ENCODE data around the gene ZNF576.
"Not testable (repeated sequence)": the region's sequence is repeated elsewhere in the genome, so short reads cannot be mapped to it uniquely, and the experiment has no call there.

ZNF576 gene

DNA sequence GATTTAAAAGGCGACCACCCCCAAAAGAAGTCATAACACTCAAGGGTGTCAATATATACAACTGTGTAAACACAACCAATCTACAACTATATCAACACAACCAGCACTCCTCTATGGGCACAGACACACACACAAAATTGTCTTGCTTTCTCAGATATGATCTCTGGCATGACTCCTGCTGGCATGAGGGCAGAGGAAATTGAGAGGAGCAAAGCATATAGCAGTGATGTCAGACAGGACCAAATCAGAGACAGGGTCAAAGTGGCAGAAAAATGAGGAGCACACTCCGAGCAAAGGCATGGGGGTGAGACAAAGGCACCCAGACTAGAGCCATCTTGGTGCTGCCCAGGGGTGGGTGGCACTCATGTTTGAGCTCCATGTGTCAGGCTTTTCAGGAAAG lies 10.0 kb upstream of the ZNF576 start:
- H3K36me3 ChIP-seq: no peaks in the 10 kb centered on the region

DNA sequence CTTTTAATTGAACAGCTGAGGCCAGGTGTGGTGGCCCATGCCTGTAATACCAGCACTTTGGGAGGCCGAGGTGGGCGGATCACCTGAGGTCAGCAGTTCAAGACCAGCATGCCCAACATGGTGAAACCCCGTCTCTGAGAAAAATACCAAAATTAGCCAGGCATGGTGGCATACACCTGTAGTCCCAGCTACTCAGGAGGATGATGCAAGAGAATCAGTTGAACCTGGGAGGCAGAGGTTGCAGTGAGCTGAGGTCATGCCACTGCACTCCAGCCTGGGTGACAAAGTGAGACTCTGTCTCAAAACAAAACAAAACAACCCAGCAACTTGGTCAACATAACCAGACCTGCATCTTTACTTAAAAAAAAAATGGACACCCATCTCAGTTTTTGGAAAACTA lies 9.4 kb upstream of the ZNF576 start:
- H3K27me3 ChIP-seq; H3K27ac ChIP-seq; H3K4me3 ChIP-seq (ENCODE audit: low read depth in 1 of 2, low read length in 1 of 2); H3K4me1 ChIP-seq (ENCODE audit: control insufficient read depth in 1 of 2, insufficient read depth in 1 of 2, low read depth in 1 of 2, low read length in 1 of 2); H3K9me3 ChIP-seq; H3K36me3 ChIP-seq: not testable (repeated sequence)

More for the DNA sequence above, 10.0 kb upstream of the ZNF576 start:
- Histone ChIP-seq H3K27ac (no peak overlapping the region), H3K4me1 (ENCODE audit: control insufficient read depth in 1 of 2, insufficient read depth in 1 of 2, low read depth in 1 of 2, low read length in 1 of 2) (peaks cover 0 to 3% of the 10 kb centered on the region in 2 experiments), H3K27me3 (no peaks in the 10 kb centered on the region), H3K9me3 (no peaks in the 10 kb centered on the region), H3K4me3 (ENCODE audit: low read depth in 1 of 2, low read length in 1 of 2) (no peak overlapping the region)
- TF ChIP-seq, protein P1, sequence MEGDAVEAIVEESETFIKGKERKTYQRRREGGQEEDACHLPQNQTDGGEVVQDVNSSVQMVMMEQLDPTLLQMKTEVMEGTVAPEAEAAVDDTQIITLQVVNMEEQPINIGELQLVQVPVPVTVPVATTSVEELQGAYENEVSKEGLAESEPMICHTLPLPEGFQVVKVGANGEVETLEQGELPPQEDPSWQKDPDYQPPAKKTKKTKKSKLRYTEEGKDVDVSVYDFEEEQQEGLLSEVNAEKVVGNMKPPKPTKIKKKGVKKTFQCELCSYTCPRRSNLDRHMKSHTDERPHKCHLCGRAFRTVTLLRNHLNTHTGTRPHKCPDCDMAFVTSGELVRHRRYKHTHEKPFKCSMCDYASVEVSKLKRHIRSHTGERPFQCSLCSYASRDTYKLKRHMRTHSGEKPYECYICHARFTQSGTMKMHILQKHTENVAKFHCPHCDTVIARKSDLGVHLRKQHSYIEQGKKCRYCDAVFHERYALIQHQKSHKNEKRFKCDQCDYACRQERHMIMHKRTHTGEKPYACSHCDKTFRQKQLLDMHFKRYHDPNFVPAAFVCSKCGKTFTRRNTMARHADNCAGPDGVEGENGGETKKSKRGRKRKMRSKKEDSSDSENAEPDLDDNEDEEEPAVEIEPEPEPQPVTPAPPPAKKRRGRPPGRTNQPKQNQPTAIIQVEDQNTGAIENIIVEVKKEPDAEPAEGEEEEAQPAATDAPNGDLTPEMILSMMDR (IDR thresholded peaks at IDR 0.05): no peak

DNA sequence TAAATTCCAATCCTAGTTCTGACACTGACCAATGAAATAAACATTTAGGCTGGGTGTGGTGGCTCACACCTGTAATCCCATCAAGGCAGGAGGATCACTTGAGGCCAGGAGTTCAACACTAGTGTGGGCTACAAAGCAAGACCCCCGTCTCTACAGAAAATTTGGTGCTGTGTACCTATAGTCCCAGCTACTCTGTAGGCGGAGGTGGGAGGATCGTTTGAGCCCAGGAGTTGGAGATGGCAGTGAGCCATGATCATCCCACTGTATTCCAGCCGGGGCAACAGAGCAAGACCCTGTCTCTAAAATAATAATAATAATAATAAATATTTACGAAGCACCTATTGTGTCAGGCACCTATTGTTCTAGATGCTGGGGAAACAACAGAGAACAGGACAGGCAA lies 7.1 kb upstream of the ZNF576 start:
- Histone ChIP-seq H3K4me1 (ENCODE audit: control insufficient read depth in 1 of 2, insufficient read depth in 1 of 2, low read depth in 1 of 2, low read length in 1 of 2) (peaks cover 0 to 4% of the 10 kb centered on the region in 2 experiments), H3K4me3 (ENCODE audit: low read depth in 1 of 2, low read length in 1 of 2) (no peak overlapping the region), H3K36me3 (peaks cover 20% of the 10 kb centered on the region), H3K27ac (no peak overlapping the region), H3K27me3 (no peaks in the 10 kb centered on the region), H3K9me3 (no peaks in the 10 kb centered on the region)
- TF ChIP-seq, protein P1 (IDR thresholded peaks at IDR 0.05): no peak

DNA sequence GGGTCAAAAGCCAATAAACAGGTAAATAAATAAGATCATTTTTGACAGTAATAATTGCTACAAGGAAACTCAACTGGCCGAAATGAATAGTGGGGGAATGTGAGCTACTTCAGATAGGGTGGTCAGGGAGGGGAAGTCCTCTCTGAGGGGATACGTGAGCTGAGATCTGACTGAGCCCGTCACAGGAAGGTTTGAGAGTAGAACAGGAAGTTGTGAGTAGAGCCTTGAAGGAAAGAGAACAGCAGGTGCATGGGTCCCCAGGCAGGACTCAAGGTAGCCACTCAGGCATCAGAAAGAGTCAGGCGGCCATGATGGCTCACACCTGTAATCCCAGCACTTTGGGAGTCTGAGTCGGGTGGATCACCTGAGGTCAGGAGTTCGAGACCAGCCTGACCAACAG lies 6.7 kb upstream of the ZNF576 start:
- H3K36me3 ChIP-seq: peaks cover 20% of the 10 kb centered on the region
- TF ChIP-seq, protein P1 (IDR thresholded peaks at IDR 0.05): no peak
- H3K27me3 ChIP-seq: no peaks in the 10 kb centered on the region
- peaks cover 3 to 8% of the 10 kb centered on the region in 2 experiments for H3K4me1 ChIP-seq (ENCODE audit: control insufficient read depth in 1 of 2, insufficient read depth in 1 of 2, low read depth in 1 of 2, low read length in 1 of 2)
- no peaks in the 10 kb centered on the region for H3K9me3 ChIP-seq
- H3K4me3 ChIP-seq (ENCODE audit: low read depth in 1 of 2, low read length in 1 of 2): no peak overlapping the region
- no peak overlapping the region for H3K27ac ChIP-seq

DNA sequence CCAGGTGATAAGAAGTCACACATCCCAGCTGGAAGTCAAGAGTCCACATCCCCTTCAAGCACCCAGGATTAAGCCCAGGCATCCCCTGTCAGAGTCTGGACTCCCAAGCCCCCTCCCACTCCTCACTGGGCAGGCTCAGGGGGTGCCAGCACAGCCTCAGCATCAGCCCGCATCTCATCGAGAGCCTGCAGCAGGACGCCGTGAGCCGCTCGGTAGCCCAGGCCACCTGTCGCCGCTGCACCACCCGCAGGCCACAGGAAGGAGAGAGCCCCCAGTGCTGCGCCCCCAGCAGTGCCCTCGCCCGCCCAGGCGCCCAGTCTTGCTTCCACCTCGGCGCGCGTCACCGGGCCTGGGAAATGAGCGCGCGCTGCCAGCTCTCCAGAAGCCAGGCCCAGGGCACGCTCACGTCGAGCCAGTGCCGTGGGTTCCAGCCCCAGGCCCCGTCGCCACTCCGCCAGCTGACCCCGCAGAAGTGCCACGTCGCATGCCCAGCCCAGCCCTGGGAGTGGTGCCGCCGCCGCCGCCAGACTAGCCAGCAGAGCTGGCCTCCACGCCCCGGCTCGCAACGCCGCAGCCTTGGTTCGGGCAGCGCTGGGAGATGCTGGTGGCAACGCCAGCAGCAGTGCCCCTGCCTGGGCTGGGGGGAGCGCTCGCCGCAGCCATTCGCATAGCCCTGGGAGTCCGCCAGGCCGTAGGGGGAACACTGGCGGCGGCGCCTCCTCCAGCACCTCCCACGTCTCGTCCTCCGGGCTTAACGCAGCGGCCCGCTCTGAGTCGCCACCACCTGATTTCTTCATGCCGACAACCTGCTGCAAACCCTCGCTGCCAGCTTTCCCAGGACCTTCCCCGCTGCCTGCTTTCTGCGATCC lies 4.3 kb upstream of the ZNF576 start:
- Histone ChIP-seq H3K36me3 (peaks cover 20% of the 10 kb centered on the region), H3K9me3 (no peaks in the 10 kb centered on the region), H3K27me3 (no peaks in the 10 kb centered on the region), H3K4me1 (ENCODE audit: control insufficient read depth in 1 of 2, insufficient read depth in 1 of 2, low read depth in 1 of 2, low read length in 1 of 2) (peaks cover 27 to 32% of the 10 kb centered on the region in 2 experiments), H3K4me3 (ENCODE audit: low read depth in 1 of 2, low read length in 1 of 2) (no peak overlapping the region), H3K27ac (no peak overlapping the region)
- TF ChIP-seq, protein P1 (IDR thresholded peaks at IDR 0.05): no peak

DNA sequence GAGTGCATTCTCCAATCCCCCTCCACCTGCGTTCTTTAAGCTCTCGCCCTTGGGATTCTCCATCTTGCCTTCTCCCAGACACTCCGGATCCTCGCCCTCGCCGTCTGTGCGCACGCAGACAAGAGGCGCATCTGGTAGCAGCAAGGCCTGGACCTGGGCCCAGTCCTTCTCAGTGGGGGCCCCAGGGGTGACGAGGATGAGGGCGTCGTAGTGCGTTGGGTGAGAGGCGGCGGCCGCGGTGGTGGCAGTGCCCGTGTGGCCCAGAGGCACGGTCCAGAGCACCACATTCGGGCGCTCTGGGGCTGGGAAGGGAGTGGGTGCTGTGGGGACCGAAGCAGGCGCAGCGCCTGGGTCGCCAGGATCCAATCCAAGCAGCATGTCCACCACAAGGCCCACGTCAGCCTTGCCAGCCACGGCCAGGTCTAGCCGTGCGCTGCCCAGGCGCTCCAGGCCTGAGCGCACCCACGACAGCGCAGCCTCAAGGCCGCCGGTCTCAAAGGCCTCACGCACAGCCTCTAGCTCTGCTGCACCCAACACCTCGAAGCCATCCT lies 3.5 kb upstream of the ZNF576 start:
- Histone ChIP-seq H3K9me3 (no peaks in the 10 kb centered on the region), H3K4me3 (ENCODE audit: low read depth in 1 of 2, low read length in 1 of 2) (no peak overlapping the region), H3K4me1 (ENCODE audit: control insufficient read depth in 1 of 2, insufficient read depth in 1 of 2, low read depth in 1 of 2, low read length in 1 of 2) (peaks cover 32 to 39% of the 10 kb centered on the region in 2 experiments), H3K36me3 (peaks cover 20% of the 10 kb centered on the region), H3K27me3 (no peaks in the 10 kb centered on the region), H3K27ac (no peak overlapping the region)
- TF ChIP-seq, protein P1 (IDR thresholded peaks at IDR 0.05): no peak
